ENCODE measurements around the gene CXCL14.

GRCh38 chr5:135596788-135597187 lies 18.0 kb upstream of the CXCL14 start:
- TF ChIP-seq CTCF (IDR thresholded peaks at IDR 0.05): no peak
- TF ChIP-seq POLR2A (IDR thresholded peaks at IDR 0.05): no peak
